ENCODE results near the gene CDK14. TPM values are rescaled to one million over a fixed set of nuclear protein-coding genes. Genes with fewer than 3 reads are reported as not detected.
A peak's percentile ranks its signal among the peaks of the same experiment; 100 is the strongest.

CDK14 gene
- total and polyA plus RNA-seq, 10 of the 15 experiments (the other 5 are each of a cell fraction or from before 2014, with no cell fraction given) = 6.5 to 61.3 (median 24.2) TPM

DNA sequence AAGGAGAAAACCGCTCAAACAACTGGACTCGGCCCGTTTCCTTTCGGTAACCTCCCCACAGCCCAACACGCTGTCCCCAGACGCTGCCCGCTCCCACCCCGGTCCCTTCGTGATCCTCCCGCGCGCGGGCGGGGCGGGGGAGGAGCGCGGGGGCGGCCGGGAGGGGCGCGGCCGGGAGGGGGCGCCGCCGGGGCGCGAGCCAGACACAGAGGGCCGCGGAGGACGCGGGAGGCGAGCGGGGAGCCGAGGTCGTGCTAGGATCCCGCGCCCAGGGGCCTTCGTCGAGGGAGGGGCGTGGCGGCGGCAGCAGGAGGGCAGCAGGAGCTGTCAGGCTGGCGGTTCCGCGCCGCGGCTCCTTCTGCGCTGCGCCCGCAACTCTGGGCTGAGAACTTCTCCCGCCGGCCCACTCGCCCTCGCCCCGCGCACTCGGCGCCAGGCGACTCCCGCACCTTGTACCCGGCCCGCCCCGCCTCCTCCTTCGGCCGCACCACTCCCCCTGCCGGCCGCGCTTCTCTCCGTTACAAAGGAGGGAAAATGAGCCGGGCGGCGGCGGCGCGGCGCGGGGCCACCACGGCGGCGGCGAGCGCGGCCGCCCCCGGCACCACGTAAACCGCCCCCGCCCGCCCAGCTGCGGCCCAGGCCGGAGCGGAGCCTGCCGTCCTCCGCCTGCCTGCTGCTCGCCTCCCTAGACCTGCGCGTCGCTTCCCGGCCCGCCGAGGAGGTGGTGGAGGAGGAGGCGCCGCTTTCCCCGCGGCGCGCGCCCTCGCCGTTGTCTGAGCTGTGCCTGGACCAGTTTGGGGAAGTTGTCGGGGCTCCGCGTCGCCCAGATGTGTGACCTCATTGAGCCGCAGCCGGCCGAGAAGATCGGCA lies at the start of gene CDK14 (continued):
- TF ChIP-seq, protein P1, sequence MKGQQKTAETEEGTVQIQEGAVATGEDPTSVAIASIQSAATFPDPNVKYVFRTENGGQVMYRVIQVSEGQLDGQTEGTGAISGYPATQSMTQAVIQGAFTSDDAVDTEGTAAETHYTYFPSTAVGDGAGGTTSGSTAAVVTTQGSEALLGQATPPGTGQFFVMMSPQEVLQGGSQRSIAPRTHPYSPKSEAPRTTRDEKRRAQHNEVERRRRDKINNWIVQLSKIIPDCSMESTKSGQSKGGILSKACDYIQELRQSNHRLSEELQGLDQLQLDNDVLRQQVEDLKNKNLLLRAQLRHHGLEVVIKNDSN (IDR thresholded peaks at IDR 0.05; ENCODE audit: borderline replicate concordance, extremely low read length, insufficient read depth, low read depth, low read length) = no peak
- TF ChIP-seq, protein P2, sequence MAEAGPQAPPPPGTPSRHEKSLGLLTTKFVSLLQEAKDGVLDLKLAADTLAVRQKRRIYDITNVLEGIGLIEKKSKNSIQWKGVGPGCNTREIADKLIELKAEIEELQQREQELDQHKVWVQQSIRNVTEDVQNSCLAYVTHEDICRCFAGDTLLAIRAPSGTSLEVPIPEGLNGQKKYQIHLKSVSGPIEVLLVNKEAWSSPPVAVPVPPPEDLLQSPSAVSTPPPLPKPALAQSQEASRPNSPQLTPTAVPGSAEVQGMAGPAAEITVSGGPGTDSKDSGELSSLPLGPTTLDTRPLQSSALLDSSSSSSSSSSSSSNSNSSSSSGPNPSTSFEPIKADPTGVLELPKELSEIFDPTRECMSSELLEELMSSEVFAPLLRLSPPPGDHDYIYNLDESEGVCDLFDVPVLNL (IDR thresholded peaks at IDR 0.05; ENCODE audit: low read depth, low read length) = no peak
- TF ChIP-seq PAX8 (IDR thresholded peaks at IDR 0.05) = no peak
- peak in 1 of 2 experiments; percentile 90; a peak in 2 of 3 replicates for TF ChIP-seq EGR1 (IDR thresholded peaks at IDR 0.05; ENCODE audit: borderline replicate concordance in 1 of 2, low read depth in 2 of 2, low read length in 2 of 2)
- TF ChIP-seq ZNF592 (IDR thresholded peaks at IDR 0.05) = no peak
- TF ChIP-seq, protein P3, sequence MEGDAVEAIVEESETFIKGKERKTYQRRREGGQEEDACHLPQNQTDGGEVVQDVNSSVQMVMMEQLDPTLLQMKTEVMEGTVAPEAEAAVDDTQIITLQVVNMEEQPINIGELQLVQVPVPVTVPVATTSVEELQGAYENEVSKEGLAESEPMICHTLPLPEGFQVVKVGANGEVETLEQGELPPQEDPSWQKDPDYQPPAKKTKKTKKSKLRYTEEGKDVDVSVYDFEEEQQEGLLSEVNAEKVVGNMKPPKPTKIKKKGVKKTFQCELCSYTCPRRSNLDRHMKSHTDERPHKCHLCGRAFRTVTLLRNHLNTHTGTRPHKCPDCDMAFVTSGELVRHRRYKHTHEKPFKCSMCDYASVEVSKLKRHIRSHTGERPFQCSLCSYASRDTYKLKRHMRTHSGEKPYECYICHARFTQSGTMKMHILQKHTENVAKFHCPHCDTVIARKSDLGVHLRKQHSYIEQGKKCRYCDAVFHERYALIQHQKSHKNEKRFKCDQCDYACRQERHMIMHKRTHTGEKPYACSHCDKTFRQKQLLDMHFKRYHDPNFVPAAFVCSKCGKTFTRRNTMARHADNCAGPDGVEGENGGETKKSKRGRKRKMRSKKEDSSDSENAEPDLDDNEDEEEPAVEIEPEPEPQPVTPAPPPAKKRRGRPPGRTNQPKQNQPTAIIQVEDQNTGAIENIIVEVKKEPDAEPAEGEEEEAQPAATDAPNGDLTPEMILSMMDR (IDR thresholded peaks at IDR 0.05 in 2 of 3, conservative IDR thresholded peaks at IDR 0.05 in 1 of 3; ENCODE audit: control insufficient read depth in 2 of 3, extremely low read depth in 1 of 3, insufficient read depth in 1 of 3, low read depth in 3 of 3, low read length in 3 of 3) = peak in 2 of 3 experiments; percentile 29 to 33; a peak in 3 of 6 replicates
- no peak for TF ChIP-seq MXI1 (IDR thresholded peaks at IDR 0.05; ENCODE audit: low read depth, low read length)
- TF ChIP-seq FOXM1 (IDR thresholded peaks at IDR 0.05; ENCODE audit: low read depth, low read length) = no peak
- no peak for TF ChIP-seq HDAC6 (IDR thresholded peaks at IDR 0.05; ENCODE audit: unreplicated experiment)
- TF ChIP-seq EED (IDR thresholded peaks at IDR 0.05; ENCODE audit: low read depth) = peak; percentile 7; the same call in 1 of the 2 replicates
- no peak for TF ChIP-seq CHD1 (IDR thresholded peaks at IDR 0.05; ENCODE audit: low read depth, low read length)
- TF ChIP-seq STAT1 (conservative IDR thresholded peaks at IDR 0.05) = no peak
- no peak for TF ChIP-seq MTA2 (IDR thresholded peaks at IDR 0.05; ENCODE audit: low read depth)
- TF ChIP-seq CBX3 (IDR thresholded peaks at IDR 0.05; ENCODE audit: borderline replicate concordance, low read depth) = no peak
- TF ChIP-seq NFYB (IDR thresholded peaks at IDR 0.05; ENCODE audit: insufficient read depth, low read depth, low read length) = no peak
- TF ChIP-seq RAD21 (IDR thresholded peaks at IDR 0.05; ENCODE audit: insufficient read depth, low read depth, low read length) = peak; percentile 44; the same call in 1 of the 2 replicates
- TF ChIP-seq DPF2 (IDR thresholded peaks at IDR 0.05) = peak; percentile 70
- no peak for TF ChIP-seq SUZ12 (IDR thresholded peaks at IDR 0.05; ENCODE audit: unreplicated experiment)
- TF ChIP-seq, protein P4, sequence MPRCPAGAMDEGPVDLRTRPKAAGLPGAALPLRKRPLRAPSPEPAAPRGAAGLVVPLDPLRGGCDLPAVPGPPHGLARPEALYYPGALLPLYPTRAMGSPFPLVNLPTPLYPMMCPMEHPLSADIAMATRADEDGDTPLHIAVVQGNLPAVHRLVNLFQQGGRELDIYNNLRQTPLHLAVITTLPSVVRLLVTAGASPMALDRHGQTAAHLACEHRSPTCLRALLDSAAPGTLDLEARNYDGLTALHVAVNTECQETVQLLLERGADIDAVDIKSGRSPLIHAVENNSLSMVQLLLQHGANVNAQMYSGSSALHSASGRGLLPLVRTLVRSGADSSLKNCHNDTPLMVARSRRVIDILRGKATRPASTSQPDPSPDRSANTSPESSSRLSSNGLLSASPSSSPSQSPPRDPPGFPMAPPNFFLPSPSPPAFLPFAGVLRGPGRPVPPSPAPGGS (IDR thresholded peaks at IDR 0.05; ENCODE audit: borderline replicate concordance, insufficient read depth, low read depth, low read length, poor library complexity, severe bottlenecking) = peak; percentile 8

Data from GM12878 (cell line).